Measurements from ENCODE around the gene PRICKLE4.
A peak's percentile ranks its signal among the peaks of the same experiment; 100 is the strongest.

PRICKLE4 gene

DNA sequence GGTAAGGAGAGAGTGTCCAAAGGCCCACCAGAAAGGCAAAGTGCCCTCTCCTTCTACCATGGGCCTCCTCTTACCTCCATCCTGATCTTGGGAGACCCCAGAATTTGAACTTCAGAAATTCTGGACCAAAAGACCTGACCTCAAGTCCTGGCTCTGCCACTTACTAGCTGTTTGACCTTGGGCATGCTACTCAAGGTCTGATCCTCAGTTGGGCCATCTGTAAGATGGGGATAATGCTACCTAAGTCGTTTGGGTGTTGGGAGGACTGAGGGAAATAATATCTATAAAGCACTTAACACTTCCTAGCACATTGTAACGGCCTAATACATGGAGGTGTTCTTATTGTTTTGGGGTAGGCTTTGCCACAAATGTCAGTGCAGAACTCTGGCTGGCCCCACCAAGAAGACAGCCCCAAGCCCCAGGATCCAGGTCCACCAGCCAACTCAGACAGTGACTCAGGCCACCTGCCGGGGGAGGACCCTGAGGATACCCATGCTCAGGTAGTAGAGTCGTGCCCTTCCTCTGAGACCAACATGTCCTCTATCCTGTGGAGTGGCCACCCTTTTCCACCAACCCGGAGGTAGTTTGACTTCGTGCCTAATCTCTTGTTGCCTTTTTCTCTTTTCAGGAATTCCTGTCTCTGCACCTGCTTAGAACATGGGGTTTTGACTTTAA is 2.7 kb downstream of the PRICKLE4 start:
- no peak for DNase-seq (ENCODE audit: low read depth)
- TF ChIP-seq, protein P1, sequence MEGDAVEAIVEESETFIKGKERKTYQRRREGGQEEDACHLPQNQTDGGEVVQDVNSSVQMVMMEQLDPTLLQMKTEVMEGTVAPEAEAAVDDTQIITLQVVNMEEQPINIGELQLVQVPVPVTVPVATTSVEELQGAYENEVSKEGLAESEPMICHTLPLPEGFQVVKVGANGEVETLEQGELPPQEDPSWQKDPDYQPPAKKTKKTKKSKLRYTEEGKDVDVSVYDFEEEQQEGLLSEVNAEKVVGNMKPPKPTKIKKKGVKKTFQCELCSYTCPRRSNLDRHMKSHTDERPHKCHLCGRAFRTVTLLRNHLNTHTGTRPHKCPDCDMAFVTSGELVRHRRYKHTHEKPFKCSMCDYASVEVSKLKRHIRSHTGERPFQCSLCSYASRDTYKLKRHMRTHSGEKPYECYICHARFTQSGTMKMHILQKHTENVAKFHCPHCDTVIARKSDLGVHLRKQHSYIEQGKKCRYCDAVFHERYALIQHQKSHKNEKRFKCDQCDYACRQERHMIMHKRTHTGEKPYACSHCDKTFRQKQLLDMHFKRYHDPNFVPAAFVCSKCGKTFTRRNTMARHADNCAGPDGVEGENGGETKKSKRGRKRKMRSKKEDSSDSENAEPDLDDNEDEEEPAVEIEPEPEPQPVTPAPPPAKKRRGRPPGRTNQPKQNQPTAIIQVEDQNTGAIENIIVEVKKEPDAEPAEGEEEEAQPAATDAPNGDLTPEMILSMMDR (IDR thresholded peaks at IDR 0.05; ENCODE audit: low read depth, low read length, missing control alignments): no peak
- no peak overlapping the region for H3K4me3 ChIP-seq (ENCODE audit: low read depth, low read length)

DNA sequence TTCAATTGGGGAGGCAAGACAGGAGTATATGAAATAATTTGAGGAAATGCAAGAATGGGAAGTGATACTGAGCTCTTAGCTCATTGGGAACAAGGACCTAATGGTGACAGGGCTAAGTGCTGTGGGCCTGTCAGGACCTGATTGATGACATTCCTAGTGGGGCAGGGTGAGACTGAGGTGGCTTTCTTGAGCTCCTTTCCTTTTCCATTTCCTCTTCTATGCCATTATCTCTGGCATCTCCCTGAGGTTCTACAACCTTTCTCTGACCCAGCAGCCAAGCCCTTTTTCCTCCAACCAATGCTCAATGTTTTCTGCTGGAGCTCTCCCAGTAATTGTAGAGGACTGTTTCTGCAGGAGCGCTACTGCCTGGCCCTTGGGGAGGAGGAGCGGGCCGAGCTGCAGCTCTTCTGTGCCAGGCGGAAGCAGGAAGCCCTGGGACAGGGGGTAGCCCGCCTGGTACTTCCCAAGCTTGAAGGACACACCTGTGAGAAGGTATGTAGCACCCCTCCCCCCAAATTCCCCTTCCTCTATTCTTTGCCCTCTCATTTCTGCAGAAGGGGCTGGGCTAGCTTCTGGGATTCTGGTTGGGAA is 4.1 kb downstream of the PRICKLE4 start:
- H3K4me3 ChIP-seq (ENCODE audit: low read depth, low read length): no peak overlapping the region
- TF ChIP-seq, protein P1 (IDR thresholded peaks at IDR 0.05; ENCODE audit: low read depth, low read length, missing control alignments): no peak
- DNase-seq (ENCODE audit: low read depth): no peak

DNA sequence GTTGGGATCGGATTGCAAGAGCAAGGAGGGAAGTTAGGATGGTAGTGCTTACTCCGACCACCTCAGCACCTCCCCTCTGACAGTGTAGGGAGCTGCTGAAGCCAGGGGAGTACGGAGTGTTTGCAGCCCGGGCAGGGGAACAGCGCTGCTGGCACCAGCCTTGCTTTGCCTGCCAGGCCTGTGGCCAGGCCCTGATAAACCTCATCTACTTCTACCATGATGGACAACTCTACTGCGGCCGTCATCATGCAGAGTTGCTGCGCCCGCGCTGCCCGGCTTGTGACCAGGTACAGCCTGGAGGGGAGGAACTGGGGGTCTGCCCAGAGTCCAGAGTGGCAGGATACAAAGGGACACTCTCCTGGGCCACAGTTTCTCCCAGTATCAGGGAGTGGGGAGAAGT is 4.7 kb downstream of the PRICKLE4 start:
- DNase-seq (ENCODE audit: low read depth): no peak
- no peak overlapping the region for H3K4me3 ChIP-seq (ENCODE audit: low read depth, low read length)
- TF ChIP-seq, protein P1 (IDR thresholded peaks at IDR 0.05; ENCODE audit: low read depth, low read length, missing control alignments): no peak

GRCh38 chr6:41785689-41786450 is 5.3 kb downstream of the PRICKLE4 start:
- DNase-seq (ENCODE audit: low read depth): no peak
- peak overlapping the region; percentile 98 for H3K4me3 ChIP-seq (ENCODE audit: low read depth, low read length)
- TF ChIP-seq, protein P1 (IDR thresholded peaks at IDR 0.05; ENCODE audit: low read depth, low read length, missing control alignments): no peak

- TF ChIP-seq, protein P1 (IDR thresholded peaks at IDR 0.05; ENCODE audit: low read depth, low read length, missing control alignments): peak; percentile 76
- peak overlapping the region; percentile 98 for H3K4me3 ChIP-seq (ENCODE audit: low read depth, low read length)
- no peak for DNase-seq (ENCODE audit: low read depth)
Observed at GRCh38 chr6:41786451-41787218, 6.1 kb downstream of the PRICKLE4 start.

GRCh38 chr6:41787219-41787917 is 6.8 kb downstream of the PRICKLE4 start, which contains the start of gene TOMM6:
Gene TOMM6 (plus strand): TSS chr6:41787694. CDS start chr6:41787698, 4 bp downstream.
- TF ChIP-seq, protein P1 (IDR thresholded peaks at IDR 0.05; ENCODE audit: low read depth, low read length, missing control alignments): peak; percentile 84
- DNase-seq (ENCODE audit: low read depth): peak; percentile 85
- peak within 1 kb of the TSS; percentile 98 for H3K4me3 ChIP-seq (ENCODE audit: low read depth, low read length)
